GM21390 (cell line): Measurements from ENCODE around the gene CD7.

Experiments
- ATAC-seq: cut with Tn5 transposase; IDR thresholded peaks from one replicate; pipeline ENCODE4 v1.9.1; 2021; ENCODE audit not compliant: unreplicated experiment

Gene CD7

DNA sequence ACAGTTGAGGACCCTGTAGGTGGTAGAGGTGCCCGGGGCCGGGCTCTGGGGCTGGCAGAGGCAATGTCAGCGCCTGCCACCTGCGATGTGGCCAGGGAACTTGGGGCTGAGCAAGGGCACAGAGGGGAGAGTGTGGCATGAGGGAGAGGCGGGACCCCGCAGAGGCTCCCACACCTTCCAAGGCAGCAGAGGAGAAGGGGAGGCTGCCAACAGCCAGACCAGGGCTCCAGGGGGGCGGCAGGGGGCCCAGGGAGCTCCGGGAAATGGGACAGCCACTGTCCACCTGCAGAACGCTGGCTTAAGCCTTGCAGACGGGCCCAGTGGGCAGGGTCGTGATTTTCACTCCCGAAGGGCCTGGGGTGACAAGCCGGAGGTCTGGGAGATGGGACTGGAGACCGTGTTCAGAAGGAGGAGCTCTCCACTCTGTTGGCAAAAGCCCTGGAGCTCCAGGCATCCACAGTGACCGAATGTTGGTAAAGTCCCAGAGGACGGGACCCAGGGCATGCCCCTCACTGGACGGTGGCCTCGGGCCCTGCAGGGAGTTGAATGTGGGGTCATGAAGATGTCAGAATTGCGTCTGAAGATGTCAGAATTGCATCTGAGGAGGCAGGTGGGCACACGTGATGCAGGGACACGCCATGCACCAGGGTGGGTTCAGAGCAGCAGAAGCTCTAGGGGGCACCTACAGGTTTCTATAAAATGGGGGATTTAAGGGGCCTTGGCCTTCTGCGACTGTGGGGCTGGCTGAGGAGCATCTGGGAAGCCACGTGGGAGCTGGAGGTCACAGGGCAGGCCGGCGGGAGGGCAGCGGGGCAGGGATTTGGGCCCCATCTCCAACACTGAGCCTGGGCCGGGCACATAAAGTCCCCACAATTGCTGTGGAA is 18.6 kb downstream of the CD7 start:
- ATAC-seq = no peak

DNA sequence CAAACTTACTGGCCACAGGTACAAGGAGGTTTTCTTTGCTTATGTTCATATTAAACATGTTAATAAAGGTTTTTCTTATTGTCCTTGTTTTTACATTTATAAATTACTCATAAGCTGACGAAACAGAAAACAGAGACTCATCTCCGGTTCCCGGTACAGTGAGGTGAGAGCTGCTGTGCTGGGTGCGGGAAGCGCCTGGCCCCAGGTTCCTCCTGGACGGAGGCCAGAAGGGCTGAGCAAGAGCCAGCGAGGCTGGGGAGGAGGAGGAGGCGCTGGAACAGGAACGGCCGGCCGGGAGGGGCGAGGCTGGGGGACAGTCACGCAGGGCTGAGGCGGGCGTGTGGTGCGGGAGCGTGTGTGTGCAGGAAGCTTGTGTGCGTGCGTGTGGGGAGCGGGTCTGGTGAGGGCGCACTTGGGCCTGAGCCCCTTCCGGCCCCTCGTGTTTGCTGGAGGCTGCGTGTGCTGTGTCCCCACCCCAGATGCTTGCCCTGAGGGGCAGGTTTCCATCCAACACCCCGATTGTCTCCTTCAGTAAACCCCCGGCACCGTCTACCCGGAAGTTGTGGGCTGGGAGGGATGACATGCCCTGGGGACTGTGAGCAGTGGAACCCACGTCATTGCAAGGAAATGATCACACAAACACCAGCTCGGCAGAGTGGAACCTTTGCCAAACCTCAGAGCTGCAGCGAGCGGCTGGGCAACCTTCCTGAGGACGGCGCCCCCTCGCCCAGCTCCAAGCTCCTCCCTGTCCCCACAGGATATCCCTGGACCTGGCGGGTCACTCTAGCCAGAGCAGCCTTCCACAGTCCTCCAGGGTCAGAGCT is 19.5 kb downstream of the CD7 start:
- ATAC-seq = peak; percentile 49

DNA sequence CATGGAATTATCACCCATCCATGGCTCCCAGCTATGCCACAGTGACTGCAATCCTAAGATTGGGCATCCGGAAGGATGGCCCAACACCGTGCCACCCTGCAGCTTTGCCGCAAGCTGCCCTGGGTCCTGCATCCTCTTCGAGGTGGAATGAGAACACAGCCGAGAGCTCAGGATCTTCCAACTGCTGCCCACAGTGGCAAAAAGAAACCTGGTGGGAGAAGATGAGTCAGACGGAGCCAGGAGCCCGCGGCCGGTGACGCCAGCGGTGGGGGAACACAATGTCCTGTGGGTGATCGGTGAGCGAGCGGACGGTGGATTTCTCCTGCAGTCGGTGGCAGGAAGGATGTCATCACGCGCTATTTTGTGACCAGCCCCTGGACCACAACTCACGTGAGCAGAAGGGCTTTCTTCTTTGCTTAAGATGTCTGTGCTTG is 20.1 kb downstream of the CD7 start:
- ATAC-seq = peak; percentile 11

- ATAC-seq = no peak
Observed at GRCh38 chr17:82296511-82297279, 20.7 kb downstream of the CD7 start.

- ATAC-seq = no peak
Observed at GRCh38 chr17:82295472-82295814, 22.0 kb downstream of the CD7 start.

DNA sequence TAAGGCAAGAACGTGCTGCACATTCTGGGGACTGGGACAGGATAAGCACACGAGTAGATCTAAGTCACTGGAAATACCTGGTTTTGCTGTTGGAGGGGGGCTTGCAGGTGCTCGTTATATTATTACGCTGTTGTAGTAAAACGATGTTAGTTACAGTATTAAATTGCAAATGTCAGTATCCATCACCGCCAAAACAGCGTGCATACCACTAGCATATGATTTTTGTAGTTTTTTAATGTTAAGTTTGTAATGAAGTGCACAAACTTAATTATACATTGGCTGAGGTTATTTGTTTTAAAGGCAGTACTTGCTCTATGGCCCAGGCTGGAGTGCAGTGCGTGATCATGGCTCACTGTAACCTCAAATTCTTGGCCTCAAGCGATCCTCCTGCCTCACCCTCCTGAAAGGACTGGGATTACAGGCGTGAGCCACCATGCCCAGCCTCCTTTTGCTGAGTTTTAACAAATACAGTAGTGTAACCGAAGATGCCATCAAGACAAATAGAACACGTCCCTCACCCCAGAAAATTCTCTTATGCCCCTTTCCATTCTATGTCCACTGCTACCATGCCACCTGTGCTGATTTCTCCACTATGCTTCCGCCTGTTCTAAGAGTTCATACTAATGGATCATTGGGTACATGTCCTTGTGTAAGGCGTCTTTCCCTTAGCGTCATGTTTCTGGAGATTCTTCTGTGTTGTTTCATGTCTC is 23.2 kb downstream of the CD7 start:
- no peak for ATAC-seq

GRCh38 chr17:82292251-82293154 is 24.9 kb downstream of the CD7 start:
- ATAC-seq = peak; percentile 92

GRCh38 chr17:82291582-82292250 is 25.7 kb downstream of the CD7 start:
- ATAC-seq = no peak

GRCh38 chr17:82287868-82288801 is 29.3 kb downstream of the CD7 start:
- no peak for ATAC-seq

DNA sequence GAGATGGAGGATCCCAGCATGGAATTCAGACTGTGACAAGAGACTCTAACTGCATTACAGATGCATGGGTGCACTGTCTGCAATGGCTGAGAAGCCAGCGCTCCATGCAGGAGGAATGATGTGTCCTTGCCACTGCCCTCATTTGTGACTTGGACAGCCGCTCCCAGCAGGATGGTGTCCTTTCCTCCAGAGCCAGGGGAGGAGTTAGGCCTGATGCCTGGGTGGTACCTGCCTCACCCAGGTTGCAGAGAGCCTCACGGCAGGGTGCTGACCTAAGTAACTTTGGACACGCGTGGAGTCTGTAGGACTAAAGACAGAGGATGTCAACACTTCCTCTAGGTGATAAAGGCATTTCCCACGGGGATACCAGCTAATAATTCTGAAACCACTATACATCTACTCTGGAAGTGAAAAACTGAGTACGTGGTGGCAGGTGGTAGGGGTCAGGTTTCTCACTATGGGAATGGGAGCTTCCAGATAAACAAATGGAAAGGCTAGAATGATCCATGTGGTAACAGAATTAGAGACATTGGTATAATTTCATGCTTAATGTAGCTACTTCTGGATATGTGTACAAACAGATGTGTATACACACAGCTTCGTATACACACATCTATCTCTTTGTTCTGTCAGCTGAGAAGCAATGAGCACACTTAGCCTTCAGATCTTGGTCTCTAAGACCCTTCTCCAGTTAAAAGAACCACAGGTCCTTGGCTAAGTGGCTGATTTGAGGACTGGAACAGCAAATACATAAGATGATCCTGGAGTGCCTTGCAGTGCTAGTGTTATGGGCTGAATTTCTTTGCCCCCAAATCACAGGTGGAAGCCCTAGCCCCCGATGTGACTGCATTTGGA is 30.2 kb downstream of the CD7 start:
- ATAC-seq = no peak

- ATAC-seq = no peak
Observed at GRCh38 chr17:82285141-82285540, 32.3 kb downstream of the CD7 start.

- no peak for ATAC-seq
Observed at GRCh38 chr17:82283208-82283749, 34.1 kb downstream of the CD7 start.

GRCh38 chr17:82282239-82283207 is 34.9 kb downstream of the CD7 start:
- no peak for ATAC-seq

DNA sequence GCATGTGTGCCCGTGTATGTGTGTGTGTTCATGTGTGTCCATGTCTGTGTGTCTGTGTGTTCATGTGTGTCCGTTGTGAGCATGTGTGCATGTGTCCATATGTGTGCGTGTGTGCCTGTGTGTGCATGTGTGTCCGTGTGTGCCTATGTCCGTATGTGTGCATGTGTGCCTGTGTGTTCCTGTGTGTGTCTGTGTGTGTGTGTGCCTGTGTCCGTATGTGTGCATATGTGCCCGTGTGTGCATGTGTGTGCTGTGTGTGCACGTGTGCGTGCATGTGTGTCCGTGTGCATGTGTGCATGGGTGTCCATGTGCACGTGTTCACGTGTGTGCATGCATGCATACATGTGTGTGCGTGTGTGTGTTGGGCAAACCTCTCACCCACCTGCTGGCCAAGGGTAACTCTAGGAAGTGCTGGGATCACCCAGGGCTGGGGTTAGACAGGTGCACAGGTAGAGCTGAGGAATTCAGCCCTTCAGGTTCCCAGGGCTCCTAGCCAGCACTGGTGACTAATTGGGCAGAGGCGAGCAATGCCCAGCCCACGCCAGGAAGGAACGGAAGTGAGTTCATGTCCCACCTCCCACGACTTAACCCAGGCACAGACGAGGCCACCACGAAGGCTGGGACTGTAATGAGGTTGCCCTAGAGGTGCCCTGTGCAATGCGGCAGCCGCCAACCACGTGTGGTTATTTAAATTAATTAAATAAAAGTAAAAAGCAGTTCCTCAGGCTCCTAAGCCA is 35.7 kb downstream of the CD7 start:
- no peak for ATAC-seq

GRCh38 chr17:82281076-82281475 is 36.3 kb downstream of the CD7 start:
- ATAC-seq = no peak
